Loucy (cell line): ENCODE results near the gene MS4A14.

Source experiments
- EZH2phosphoT487 ChIP-seq: fragments of 200-600 bp; IDR thresholded peaks from 2 replicates; pipeline ENCODE4 v1.6.1; 2018; ENCODE audit warnings: antibody characterized with exemption, mild to moderate bottlenecking, moderate library complexity, borderline replicate concordance
- TF ChIP-seq, protein P1 (sequence below): fragments of 200-600 bp; sonication (generic); conservative IDR thresholded peaks from 2 replicates; pipeline ENCODE4 v1.5.1; 2014; ENCODE audit warnings: mild to moderate bottlenecking, antibody characterized with exemption, low read length

DNA sequence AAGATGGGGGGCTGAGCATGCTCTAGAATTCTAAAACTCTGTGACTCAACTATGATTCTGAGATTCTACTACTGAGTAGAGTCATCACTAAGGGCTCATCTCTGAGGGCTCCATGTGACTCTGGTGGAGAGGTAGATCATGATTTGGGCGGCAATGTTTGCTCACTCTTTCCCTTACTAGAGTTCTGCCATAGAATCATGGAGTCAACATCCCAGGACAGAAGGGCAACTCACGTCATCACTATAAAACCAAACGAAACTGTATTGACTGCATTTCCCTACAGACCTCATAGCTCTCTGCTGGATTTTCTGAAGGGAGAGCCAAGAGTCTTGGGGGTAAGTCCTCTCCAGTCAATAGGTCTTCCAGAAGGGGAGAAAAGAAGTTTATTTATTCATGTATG lies at the start of gene MS4A14:
- TF ChIP-seq, protein P1, sequence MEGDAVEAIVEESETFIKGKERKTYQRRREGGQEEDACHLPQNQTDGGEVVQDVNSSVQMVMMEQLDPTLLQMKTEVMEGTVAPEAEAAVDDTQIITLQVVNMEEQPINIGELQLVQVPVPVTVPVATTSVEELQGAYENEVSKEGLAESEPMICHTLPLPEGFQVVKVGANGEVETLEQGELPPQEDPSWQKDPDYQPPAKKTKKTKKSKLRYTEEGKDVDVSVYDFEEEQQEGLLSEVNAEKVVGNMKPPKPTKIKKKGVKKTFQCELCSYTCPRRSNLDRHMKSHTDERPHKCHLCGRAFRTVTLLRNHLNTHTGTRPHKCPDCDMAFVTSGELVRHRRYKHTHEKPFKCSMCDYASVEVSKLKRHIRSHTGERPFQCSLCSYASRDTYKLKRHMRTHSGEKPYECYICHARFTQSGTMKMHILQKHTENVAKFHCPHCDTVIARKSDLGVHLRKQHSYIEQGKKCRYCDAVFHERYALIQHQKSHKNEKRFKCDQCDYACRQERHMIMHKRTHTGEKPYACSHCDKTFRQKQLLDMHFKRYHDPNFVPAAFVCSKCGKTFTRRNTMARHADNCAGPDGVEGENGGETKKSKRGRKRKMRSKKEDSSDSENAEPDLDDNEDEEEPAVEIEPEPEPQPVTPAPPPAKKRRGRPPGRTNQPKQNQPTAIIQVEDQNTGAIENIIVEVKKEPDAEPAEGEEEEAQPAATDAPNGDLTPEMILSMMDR = no peak
- no peak for TF ChIP-seq EZH2phosphoT487
